ENCODE results near the gene MAP4K2. TPM values are rescaled to one million over a fixed set of nuclear protein-coding genes. Genes with fewer than 3 reads are reported as not detected.

Gene MAP4K2
- total and polyA plus RNA-seq, 12 donors: 6.4 to 57.7 (median 19.0) TPM

DNA sequence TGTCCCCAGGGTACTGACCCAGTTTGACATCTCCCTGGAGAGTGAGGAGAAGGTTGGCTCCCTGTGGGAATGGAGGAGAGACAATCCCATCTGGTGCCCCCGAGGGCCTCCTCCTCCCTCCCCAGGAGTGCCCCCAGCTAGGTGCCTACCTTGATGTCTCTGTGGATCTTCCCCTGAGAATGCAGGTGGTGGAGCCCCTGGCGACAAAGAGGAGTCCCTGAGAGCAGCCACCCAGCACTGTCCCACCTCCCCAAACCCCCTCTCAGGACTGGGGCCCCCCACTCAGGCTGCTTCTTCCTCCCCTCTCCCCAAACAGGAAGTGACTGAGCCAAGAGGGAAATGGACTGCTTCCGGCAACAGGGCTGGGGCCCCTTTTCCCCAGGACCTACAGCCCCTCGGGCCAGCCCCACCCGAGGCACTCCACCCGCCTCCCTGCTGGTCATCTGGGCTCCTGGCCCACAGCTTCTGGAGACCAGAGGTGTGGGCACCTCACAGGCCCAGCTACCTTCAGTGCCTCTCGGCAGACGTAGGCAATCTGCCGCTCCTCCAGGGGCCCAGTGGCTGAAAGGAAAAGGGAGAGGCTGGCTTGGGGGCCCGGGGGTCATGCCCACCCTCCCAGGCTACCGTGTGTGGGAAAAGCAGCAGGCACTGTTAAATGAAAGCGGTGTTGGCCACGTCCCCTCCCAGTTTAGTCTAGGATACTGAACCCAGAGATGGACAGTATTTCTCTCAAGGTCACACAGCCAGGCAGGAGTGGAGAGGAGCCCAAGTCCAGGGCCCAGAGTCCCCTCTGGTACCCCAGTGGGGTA, 1.2 kb downstream of the MAP4K2 start:
- WGBS, 4 donors: 44 to 61% (median 53%) methylated on average over 7 to 13 of the region's 13 CpGs
- H3K27me3 ChIP-seq: no peaks in the 10 kb centered on the region
- no peaks in the 10 kb centered on the region for H3K9me3 ChIP-seq (replicated peaks in 1 of 3)
- DNase-seq: no peak
- peak overlapping the region in 1 of 4 donors; percentile 77 for H3K4me3 ChIP-seq
- no peak for TF ChIP-seq POLR2A (IDR thresholded peaks at IDR 0.05)
- TF ChIP-seq, protein P1, sequence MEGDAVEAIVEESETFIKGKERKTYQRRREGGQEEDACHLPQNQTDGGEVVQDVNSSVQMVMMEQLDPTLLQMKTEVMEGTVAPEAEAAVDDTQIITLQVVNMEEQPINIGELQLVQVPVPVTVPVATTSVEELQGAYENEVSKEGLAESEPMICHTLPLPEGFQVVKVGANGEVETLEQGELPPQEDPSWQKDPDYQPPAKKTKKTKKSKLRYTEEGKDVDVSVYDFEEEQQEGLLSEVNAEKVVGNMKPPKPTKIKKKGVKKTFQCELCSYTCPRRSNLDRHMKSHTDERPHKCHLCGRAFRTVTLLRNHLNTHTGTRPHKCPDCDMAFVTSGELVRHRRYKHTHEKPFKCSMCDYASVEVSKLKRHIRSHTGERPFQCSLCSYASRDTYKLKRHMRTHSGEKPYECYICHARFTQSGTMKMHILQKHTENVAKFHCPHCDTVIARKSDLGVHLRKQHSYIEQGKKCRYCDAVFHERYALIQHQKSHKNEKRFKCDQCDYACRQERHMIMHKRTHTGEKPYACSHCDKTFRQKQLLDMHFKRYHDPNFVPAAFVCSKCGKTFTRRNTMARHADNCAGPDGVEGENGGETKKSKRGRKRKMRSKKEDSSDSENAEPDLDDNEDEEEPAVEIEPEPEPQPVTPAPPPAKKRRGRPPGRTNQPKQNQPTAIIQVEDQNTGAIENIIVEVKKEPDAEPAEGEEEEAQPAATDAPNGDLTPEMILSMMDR (IDR thresholded peaks at IDR 0.05): no peak
- peaks cover 0 to 30% of the 10 kb centered on the region in 2 donors for H3K36me3 ChIP-seq (replicated peaks in 1 of 2)
- intact Hi-C loops (cut with DNase I): no loop called here
- H3K27ac ChIP-seq: peak overlapping the region in 3 of 5 donors; percentile 71 to 87 (median 71)
- H3K4me1 ChIP-seq (replicated peaks in 1 of 2): peaks cover 18 to 26% of the 10 kb centered on the region in 2 donors

DNA sequence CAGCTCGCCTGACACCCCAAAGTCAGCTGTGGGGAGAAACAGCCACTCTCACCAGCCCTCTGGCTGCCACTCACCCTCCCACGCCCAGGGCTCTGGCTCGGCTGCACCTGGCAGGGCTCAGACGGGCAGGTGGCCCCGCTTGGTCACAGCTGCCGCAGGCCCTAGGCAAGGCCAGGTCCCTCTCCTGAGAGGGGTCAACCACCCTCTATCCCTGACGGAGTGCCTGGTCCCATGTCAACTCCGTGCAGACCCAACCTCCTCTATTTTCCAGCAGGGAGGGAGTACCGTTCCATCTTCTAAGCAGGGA, 1.9 kb downstream of the MAP4K2 start:
- TF ChIP-seq POLR2A (IDR thresholded peaks at IDR 0.05): no peak
- TF ChIP-seq, protein P1 (IDR thresholded peaks at IDR 0.05): no peak
- H3K36me3 ChIP-seq (replicated peaks in 1 of 2): peaks cover 0 to 25% of the 10 kb centered on the region in 2 donors
- WGBS, 4 donors: 40 to 90% (median 86%) methylated on average over 1 to 9 of the region's 9 CpGs
- no peak overlapping the region for H3K27ac ChIP-seq
- H3K4me3 ChIP-seq: no peak overlapping the region
- peaks cover 18 to 26% of the 10 kb centered on the region in 2 donors for H3K4me1 ChIP-seq (replicated peaks in 1 of 2)
- no peaks in the 10 kb centered on the region for H3K27me3 ChIP-seq
- intact Hi-C loops (cut with DNase I): no loop called here
- no peaks in the 10 kb centered on the region for H3K9me3 ChIP-seq (replicated peaks in 1 of 3)
- DNase-seq: no peak

DNA sequence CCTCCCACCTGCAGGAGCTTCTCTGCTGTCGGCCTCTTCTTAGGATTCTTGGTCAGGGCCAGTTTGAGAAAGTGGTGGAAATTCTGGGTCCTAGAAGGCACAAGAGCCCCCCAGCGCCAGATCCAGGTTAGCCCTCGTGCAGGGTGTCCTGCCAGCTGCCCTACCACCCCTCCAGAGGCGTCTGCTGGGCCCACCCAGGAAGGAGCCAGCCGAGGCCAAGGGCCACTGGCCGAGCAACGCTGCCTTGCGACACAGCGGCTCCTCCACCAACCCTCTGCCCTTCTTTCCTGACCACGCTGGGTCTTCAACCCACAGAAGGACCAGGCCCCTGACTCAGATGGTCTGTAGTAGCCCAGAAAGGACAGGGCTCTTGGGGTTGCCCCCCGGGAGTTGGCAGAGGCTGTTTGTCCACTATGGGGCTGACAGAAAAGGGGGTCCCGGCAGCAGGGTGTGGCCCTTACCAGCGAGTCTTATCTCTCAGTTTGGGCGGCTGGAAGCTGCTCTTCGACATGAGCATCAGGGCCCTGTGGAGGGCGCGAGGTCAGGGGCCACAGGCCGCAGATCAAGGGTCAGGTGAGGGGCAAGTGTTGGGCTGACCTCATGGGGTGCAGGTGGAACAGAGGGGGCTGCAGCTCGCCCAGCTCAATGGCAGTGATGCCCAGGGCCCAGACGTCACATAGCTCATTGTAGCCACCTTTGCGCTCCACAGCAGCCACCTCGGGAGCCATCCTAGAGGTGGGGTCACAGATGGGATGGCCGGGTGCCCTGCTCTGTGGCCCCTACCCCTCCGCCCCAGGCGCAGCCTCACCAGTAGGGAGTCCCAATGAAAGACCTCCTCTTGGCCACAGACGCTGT, 2.5 kb downstream of the MAP4K2 start:
- no peaks in the 10 kb centered on the region for H3K27me3 ChIP-seq
- no peak overlapping the region for H3K4me3 ChIP-seq
- DNase-seq: no peak
- intact Hi-C loops (cut with DNase I): no loop called here
- H3K36me3 ChIP-seq (replicated peaks in 1 of 2): peaks cover 0 to 20% of the 10 kb centered on the region in 2 donors
- H3K27ac ChIP-seq: no peak overlapping the region
- 82 to 87% (median 83%) methylated on average over 14 to 26 of the region's 26 CpGs for WGBS, 4 donors
- peaks cover 18 to 26% of the 10 kb centered on the region in 2 donors for H3K4me1 ChIP-seq (replicated peaks in 1 of 2)
- TF ChIP-seq POLR2A (IDR thresholded peaks at IDR 0.05): no peak
- TF ChIP-seq, protein P1 (IDR thresholded peaks at IDR 0.05): no peak
- H3K9me3 ChIP-seq (replicated peaks in 1 of 3): no peaks in the 10 kb centered on the region

DNA sequence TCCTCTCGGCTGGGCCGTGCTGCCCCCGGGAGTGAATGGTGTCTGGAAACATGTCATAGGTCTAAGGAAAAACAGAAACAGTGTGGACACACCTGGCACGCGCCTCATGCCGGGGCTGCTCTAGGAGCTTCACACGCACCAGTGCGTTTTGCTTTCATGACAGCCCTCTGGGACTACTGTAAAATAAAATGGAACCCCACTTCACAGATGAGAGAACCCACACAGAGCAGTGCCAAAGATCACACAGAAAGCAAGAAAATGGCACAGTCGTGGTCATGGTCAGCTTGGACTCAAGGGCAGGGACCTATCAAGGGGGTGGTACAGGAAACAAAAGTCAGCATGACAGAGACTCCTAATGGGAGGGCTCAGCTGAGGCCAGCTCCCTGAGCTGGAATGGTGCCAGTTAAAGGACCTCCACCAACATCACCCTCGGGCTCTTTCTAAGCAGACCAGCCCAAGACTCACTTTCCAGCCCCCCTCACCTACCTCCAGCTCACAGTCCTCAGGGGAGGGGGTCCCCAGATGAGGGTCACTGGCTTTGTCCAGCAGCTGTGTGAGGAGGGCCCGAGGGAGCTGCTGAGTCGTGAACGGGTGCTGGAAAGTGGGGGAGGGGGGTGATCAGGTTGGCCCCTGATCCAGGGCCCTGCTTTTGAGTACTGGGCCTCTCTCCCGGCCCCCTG, 3.3 kb downstream of the MAP4K2 start:
- Histone ChIP-seq H3K4me1 (replicated peaks in 1 of 2) (peaks cover 18 to 26% of the 10 kb centered on the region in 2 donors), H3K27ac (no peak overlapping the region), H3K36me3 (replicated peaks in 1 of 2) (peaks cover 0 to 12% of the 10 kb centered on the region in 2 donors), H3K27me3 (no peaks in the 10 kb centered on the region), H3K4me3 (no peak overlapping the region), H3K9me3 (replicated peaks in 1 of 3) (no peaks in the 10 kb centered on the region)
- no peak for TF ChIP-seq POLR2A (IDR thresholded peaks at IDR 0.05)
- TF ChIP-seq, protein P1 (IDR thresholded peaks at IDR 0.05): no peak
- 72 to 83% (median 76%) methylated on average over 9 to 14 of the region's 14 CpGs for WGBS, 4 donors
- intact Hi-C loops (cut with DNase I): no loop called here
- DNase-seq: no peak
